Stimulated activated CD4-positive, alpha-beta T cell treated with anti-CD3 and anti-CD28 coated beads, Interleukin-1b, Interleukin-23, amount 100 ng/mL, for 1 hour (primary cell): ENCODE results near the gene PITX3.
A peak's percentile ranks its signal among the peaks of the same experiment; 100 is the strongest.

Experiments used
- DNase-seq, 2 donors: peaks; one replicate each; pipeline ENCODE4 v3.0.0-alpha.2; 2020; ENCODE audit warnings: low read depth in 2 of 2

The PITX3 gene

DNA sequence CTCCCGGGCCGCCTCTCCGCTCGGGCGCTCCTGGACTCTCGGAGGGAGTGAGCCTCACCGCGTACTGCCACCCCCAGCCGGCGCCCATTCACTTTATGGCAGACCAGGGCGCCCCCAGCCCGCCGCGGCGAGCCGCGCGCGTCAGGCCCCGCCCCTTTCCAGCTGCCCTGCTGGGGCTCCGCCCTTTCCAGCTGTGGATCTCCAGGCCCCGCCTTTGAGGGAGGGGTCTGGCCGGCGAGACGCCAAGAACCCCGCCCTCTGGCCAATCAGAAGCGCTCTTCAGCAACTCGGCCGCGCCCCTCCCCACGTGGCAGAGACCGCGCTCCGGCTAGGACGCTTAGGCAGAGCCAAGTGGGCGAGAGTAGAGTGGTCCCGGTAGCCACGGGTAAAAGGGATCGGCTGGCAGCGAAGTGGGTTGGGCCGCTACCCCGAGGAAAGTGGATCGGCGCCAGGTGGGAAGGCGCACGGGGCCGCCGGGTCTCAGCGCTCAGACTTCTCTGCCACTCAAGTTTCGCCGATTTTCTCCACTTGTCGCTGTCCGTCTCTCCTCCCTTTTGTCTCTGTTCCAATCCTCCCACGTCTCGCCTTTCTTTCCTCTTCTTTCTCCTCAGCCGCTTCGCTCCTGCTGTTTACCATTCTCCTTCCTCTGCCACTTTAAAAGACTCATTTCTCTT lies at the start of gene PITX3:
Gene PITX3 (minus strand): TSS at position 69 of the 674 bp plus-strand sequence. CDS start 9,432 bp downstream, outside the sequence.
- peak; percentile 73 to 81 for DNase-seq

GRCh38 chr10:102289840-102290239 lies 48.5 kb upstream of the PITX3 start:
- no peak for DNase-seq

DNA sequence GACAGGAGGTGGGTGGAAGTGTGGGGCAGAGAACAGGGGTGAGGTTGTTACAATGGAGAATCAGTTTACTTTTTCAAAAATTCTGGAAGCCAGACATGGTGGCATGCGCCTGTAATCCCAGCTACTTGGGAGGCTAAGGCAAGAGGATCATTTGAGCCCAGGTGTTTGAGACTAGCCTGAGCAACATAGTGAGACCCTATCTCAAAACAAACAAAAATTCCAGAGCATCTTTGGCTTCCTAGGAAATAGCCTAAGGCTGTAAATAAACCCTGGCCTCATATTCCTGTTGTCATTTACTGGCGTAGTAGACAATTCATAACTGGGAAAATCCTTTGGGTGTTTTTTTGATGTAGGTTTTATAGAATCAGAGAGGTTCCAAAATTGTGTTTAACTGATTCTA lies 48.0 kb upstream of the PITX3 start:
- no peak for DNase-seq

DNA sequence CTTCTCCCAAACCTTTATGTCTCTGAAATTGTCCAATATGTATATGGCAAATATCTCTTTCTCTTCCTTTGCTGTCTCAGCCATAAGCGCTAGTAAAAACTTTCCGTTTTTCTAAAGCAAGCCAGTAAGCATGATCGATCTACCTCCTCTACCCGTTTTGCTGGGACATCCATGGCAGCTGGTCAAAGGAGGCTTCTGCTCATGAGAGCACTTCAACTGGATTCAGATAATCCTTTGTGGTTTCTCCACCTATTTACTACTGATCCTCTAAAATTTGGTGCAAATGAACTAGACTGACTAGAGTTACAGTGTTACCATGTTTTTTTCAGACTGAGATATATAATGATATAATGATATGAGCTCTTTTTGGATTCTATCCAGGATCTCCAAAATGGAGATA lies 46.7 kb upstream of the PITX3 start:
- DNase-seq: no peak

- no peak for DNase-seq
Observed at GRCh38 chr10:102287538-102287937, 46.2 kb upstream of the PITX3 start.

DNA sequence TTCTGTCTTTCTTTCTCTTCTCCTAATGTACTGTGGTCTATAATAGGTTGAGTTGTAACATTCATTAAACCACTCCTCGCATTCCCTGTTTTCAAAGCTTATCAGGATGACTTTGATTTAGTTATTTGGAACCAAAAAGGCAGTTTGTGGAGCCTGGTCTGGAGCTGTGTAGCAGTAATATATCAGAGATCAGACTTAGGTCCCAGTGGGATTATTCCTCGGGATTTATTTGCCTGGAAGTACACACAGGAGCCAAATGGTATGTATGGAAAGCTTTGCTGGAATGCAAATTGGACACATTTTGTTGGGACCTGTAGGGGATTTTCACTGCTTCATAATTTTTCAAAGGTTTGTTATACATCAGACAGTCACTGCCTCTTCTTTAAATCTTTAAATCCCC lies 44.9 kb upstream of the PITX3 start:
- DNase-seq: no peak

GRCh38 chr10:102285133-102285532 lies 43.8 kb upstream of the PITX3 start:
- no peak for DNase-seq

GRCh38 chr10:102284531-102284930 lies 43.2 kb upstream of the PITX3 start:
- no peak for DNase-seq

DNA sequence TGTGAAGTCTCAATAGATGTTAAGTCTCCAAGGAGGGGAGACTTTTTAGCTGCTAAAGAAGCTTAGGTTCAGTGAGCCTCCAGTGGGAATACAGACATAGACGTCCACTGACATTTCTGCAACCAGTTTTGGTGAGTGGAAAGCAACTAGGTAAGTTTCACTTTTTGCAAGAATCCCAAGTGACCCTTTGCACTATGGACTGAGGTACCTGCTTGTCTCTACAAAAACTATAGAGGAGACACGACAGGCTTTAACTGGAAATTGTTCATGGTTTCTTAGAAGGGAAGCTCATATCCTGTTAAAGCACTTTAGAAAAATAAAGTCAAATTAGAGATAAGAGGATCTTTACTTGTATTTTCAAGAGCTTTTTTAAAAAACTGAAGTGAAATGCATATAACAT lies 42.6 kb upstream of the PITX3 start:
- no peak for DNase-seq

- DNase-seq: no peak
Observed at GRCh38 chr10:102283488-102283887, 42.2 kb upstream of the PITX3 start.

DNA sequence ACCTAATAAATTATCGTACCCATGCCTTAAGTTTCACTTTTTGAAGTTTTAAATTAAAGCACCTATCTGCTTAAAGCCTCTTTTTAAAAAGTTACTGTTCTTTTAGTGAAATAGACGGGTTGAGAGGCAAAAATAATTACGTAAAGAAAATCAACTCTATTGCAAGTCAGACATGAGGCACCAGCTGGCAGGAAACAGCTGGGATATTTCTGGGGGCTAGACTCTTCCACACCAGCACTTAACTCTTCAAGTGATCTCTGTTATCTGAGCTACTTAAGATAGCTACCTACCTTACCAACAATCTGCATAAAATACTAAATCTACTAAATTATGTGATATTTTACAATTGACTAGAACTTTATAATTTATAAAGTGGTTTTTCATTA lies 39.8 kb upstream of the PITX3 start:
- DNase-seq: no peak

- no peak for DNase-seq
Observed at GRCh38 chr10:102280397-102281101, 39.2 kb upstream of the PITX3 start.

- no peak for DNase-seq
Observed at GRCh38 chr10:102279104-102279503, 37.8 kb upstream of the PITX3 start.

DNA sequence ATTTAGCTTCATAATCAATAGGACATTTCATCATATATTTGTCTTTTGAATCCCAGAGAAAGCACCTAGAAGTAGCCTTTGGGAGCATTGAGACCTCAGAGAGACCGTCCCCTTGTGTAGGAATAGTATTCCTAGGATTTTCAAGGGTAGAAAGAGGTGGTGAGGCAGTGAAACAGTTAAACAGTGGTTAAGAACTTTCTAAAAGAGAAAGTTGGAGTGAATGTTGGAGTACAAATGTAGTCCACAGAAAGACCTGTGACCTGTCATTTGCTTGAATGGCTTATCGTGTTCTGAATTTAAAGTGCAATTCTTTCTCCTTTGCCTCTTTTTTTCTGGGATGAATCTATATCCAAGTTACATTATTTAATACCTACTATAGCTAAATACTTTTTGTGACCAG lies 34.0 kb upstream of the PITX3 start:
- DNase-seq: no peak

DNA sequence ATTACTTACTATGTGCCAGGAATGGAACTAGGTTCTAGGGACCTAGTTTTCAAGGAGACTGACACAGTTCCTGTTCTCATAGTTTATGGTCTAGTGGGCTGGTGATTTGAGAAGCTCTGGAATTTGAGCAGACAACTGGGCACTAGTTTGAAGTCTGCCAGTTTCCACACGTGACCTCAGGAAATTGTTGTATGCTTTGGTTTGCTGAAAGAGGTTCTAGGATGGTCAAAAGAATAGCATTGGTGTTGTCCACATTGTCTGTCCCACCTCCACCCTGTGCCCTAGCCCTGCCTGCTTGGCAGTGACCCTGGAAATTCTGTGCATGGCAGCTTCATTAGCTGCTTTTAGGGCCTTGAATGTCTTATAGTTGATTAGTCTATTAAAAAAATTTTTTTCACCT lies 32.8 kb upstream of the PITX3 start:
- DNase-seq: no peak

DNA sequence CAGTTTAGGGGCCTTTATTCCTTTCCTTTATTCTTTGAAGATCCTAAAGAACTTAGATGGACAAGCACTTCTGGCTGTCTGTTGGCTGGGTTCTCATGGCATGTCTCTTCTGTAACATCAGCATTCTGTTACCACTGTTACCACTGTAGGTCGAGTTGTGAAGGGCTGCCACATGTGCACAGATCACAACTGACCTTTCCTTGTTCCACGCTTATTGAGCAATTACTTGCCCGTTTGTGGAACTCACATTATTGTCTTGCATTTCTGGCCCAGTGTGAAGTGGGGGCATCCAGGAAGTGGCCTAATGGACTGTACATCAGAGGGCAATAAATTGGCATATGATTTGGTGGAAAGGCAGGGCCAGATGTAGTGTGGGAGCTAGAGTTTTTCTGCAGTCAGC lies 27.7 kb upstream of the PITX3 start:
- DNase-seq: no peak

DNA sequence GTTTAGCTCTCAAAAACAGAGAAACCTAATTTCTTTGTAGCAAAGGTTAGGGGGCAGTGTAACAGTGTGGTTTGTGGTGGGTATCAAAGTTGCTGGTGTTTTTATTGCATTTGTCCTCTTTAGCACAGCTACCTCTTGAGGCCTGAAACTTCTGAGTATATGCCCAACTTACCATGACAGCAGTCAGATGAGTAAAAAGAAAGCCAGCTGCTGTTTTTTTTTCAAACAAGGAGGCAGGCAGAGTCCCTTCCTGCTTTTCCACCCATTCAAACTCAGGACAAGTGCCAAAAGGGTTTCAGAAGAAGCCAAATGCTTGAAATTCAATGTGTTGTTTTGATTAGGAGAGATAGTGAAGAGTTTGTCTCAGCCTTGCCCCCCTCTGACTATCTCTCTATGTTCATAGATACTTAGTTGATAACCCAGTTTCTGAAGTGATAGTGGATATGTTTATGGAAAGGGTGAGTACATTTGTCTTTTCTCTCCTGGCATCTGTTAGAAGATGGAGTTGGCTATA lies 27.1 kb upstream of the PITX3 start:
- DNase-seq: no peak

GRCh38 chr10:102267748-102268147 lies 26.4 kb upstream of the PITX3 start:
- DNase-seq: no peak

GRCh38 chr10:102266670-102267069 lies 25.4 kb upstream of the PITX3 start:
- no peak for DNase-seq

GRCh38 chr10:102264371-102264770 lies 23.1 kb upstream of the PITX3 start:
- no peak for DNase-seq

- no peak for DNase-seq
Observed at GRCh38 chr10:102262744-102263370, 21.5 kb upstream of the PITX3 start.

- DNase-seq: no peak
Observed at GRCh38 chr10:102261842-102262241, 20.5 kb upstream of the PITX3 start.

GRCh38 chr10:102261196-102261595 lies 19.9 kb upstream of the PITX3 start:
- DNase-seq: no peak
